Heart left ventricle (tissue), 13 donors: ENCODE data around the gene CD86.

Source experiments
- POLR2A ChIP-seq, 2 donors: fragments of 450-650 bp; IDR thresholded peaks; one replicate each; pipeline ENCODE4 v1.6.1; 2017; ENCODE audit warnings: antibody characterized with exemption in 2 of 2, mild to moderate bottlenecking in 2 of 2, moderate library complexity in 2 of 2
- TF ChIP-seq, protein P1 (sequence below), 12 donors: fragments of 200-600 bp; sonication (generic) in 4 of 12; IDR thresholded peaks; one replicate each; pipeline versions ENCODE4 v1.5.0 to v1.8.0; 2018 to 2022; ENCODE audit warnings: antibody characterized with exemption in 12 of 12, mild to moderate bottlenecking in 5 of 12
- donor health status: ischemic (EF 13 %, LVEDD 7.1; RV severe dilation, severe dysfunction).
- donor health status: DM: no; HTN: yes; CAD: no.
- donor health status: DM: no; HTN: no; CAD: no.
- donor health status: ischemic (EF 25% LVEDD 6.9; RV normal size, moderate dysfunction).
- donor health status: ischemic (EF 25% LVEDD 5.7; RV mildly dilated, moderate dysfunction).
- donor health status: ischemic (EF 35%, LVEDD 5.7; RV mildly dilated, moderate dysfunction).
- donor health status: nonischemic (EF 11% LVEDD 7.7; RV severe dilation, severe dysfunction).
- donor health status: DM: yes; HTN: yes; CAD: no.
- donor health status: PGD.
- donor health status: ischemic (EF 29% LVEDD 5.4; RV normal size, mild dysfunction).
- donor health status: nonischemic (EF 23%, LVEDD 6.1; RV moderate dilation, normal function).

DNA sequence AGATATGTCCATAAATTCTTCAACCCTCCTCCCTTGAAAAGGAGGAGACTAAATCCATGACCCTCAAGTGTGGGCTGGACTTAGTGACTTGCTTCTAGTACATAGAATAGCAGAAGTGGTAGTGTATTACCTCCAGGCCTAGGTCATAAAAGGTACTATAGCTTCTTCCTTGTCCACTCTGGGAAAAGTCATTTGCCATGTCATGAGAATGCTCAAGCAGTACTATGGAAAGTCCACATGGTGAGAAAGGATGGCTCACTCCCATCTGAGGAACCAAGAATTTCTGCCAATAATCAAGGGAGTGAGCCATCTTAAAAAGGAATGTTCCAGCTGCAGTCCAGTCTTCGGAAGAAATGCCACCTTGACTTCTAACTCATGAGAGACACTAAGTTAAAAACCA, 22.6 kb upstream of the CD86 start:
- no peak for TF ChIP-seq POLR2A (IDR thresholded peaks at IDR 0.05)
- TF ChIP-seq, protein P1, sequence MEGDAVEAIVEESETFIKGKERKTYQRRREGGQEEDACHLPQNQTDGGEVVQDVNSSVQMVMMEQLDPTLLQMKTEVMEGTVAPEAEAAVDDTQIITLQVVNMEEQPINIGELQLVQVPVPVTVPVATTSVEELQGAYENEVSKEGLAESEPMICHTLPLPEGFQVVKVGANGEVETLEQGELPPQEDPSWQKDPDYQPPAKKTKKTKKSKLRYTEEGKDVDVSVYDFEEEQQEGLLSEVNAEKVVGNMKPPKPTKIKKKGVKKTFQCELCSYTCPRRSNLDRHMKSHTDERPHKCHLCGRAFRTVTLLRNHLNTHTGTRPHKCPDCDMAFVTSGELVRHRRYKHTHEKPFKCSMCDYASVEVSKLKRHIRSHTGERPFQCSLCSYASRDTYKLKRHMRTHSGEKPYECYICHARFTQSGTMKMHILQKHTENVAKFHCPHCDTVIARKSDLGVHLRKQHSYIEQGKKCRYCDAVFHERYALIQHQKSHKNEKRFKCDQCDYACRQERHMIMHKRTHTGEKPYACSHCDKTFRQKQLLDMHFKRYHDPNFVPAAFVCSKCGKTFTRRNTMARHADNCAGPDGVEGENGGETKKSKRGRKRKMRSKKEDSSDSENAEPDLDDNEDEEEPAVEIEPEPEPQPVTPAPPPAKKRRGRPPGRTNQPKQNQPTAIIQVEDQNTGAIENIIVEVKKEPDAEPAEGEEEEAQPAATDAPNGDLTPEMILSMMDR (IDR thresholded peaks at IDR 0.05), result no peak
